ENCODE results near the gene HSD17B1.
"Not testable (repeated sequence)": the region's sequence is repeated elsewhere in the genome, so short reads cannot be mapped to it uniquely, and the experiment has no call there.

The HSD17B1 gene

DNA sequence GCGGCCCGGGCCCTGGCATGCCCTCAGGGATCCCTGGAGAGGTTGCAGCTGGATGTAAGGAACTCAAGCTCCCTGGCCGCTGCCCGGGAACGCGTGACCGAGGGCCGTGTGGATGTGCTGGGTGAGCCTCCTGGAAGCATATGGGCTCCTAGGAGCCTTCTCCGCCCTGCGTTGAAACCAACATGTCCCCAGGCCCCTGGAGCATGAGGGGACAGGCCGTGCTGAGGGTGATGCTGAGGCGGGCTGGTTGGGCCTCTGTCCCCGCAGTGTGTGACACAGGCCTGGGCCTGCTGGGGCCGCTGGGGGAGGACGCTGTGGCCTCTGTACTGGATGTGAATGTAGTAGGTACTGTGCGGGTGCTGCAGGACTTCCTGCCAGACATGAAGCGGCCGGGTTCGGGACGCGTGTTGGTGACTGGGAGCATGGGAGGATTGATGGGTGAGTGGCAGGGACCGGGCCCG is 5.7 kb upstream of the HSD17B1 start:
- no peak for DNase-seq (ENCODE audit: low read depth, low spot score)

DNA sequence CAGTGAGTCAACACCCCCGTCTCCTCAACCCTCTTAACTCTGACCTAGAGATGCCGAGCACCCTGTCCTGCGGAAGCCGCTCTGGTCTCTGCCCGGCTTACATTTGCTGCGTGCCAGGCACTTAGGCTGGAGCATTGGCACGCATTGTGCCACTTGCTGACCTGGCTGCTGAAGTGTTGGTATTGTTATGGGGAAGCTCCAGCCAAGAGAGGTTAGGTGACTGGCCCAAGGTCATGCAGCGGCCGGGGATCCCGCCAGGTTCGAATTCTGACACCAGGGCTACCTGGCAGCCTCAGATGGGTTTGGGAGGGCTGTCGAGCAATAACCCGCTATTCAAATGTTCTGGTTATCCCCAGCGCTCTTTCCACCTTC is 5.0 kb upstream of the HSD17B1 start:
- DNase-seq (ENCODE audit: low read depth, low spot score) = no peak

GRCh38 chr17:42548070-42548837 is 4.5 kb upstream of the HSD17B1 start:
- no peak for DNase-seq (ENCODE audit: low read depth, low spot score)

DNA sequence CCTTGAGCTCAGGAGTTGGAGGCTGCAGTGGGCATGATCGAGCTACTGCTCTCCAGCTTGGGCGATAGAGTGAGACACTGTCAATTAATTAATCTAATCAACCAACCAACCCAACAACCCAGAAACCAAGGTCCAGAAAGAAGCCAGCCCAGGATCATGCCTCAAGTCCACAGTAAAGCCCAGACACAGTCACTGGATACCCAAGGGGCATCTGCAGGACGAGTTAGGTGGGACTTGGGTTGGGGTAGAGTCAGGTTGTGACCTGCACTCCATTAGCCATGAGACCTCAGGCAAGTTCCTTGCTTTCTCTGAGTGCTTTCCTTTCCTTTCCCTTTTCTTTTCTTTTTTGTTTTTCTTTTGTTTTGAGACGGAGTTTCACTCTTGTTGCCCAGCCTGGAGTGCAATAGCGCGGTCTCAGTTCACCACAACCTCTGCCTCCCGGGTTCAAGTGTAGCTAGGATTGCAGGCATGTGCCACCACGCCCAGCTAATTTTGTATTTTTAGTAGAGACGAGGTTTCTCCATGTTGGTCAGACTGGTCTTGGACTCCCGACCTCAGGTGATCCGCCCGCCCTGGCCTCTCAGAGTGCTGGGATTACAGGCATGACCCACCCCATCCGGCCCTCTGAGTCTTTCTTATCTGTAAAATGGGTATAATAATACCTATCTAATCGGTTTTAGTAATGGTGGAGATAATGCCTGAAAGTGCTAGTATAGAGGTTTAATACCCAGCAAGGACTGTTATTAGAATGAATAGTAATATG is 3.5 kb upstream of the HSD17B1 start:
- DNase-seq (ENCODE audit: low read depth, low spot score) = no peak

- DNase-seq (ENCODE audit: low read depth, low spot score) = no peak
These were observed 567 bp downstream of the HSD17B1 start for GRCh38 chr17:42553161-42553818.

DNA sequence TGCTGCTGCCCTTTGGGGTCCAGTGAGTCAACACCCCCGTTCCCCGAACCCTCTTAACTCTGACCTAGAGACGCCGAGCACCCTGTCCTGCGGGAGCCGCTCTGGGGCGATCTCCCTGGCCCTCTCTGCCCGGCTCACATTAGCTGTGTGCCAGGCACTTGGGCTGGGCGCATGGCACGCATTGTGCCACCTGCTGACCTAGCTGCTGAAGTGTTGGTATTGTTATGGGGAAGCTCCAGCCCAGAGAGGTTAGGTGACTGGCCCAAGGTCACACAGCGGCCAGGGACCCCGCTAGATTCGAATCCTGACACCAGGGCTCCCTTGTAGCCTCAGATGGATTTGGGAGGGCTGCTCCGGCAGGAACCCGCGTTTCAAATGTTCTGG is 1.1 kb downstream of the HSD17B1 start:
- no peak for DNase-seq (ENCODE audit: low read depth, low spot score)

DNA sequence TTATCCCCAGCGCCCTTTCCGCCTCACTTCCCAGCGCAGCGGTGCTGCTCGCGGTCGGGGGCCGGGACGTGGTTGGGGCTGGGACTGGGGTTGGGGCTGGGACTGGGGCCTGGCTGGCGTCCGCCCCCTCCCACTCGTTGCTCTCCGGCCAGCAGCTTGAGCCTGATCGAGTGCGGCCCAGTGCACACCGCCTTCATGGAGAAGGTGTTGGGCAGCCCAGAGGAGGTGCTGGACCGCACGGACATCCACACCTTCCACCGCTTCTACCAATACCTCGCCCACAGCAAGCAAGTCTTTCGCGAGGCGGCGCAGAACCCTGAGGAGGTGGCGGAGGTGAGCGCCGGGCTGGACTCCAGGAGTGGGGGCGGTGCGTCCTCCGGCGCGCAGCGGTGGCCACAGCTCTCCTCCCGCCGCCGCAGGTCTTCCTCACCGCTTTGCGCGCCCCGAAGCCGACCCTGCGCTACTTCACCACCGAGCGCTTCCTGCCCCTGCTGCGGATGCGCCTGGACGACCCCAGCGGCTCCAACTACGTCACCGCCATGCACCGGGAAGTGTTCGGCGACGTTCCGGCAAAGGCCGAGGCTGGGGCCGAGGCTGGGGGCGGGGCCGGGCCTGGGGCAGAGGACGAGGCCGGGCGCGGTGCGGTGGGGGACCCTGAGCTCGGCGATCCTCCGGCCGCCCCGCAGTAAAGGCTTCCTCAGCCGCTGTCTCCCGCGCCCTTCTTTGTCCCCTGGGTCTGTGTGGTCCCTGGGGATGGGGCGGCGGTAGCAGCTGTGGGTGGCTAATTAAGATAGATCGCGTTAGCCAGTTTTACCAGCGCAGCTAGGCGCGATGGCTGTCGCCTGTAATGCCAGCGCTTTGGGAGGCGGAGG is 1.8 kb downstream of the HSD17B1 start:
- DNase-seq (ENCODE audit: low read depth, low spot score) = peak; percentile 63

DNA sequence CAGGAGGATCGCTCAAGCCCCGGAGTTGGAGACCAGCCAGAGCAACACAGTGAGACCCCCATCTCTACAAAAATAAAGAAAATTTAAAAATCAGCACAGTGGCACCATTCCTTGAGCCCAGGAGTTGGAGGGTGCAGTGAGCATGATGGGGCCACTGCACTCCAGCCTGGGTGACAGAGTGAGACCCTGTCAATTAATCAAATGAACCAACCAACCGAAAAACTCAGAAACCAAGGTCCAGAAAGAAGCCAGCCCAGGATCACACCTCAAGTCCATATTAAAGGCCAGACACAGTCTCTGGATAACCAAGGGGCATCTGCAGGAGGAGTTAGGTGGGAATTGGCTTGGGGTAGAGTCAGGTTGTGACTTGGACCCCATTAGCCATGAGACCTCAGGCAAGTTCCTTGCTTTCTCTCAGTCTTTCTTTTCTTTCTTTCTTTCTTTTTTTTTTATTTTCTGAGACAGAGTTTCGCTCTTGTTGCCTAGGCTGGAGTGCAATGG is 2.4 kb downstream of the HSD17B1 start:
- DNase-seq (ENCODE audit: low read depth, low spot score) = no peak

- not testable (repeated sequence) for DNase-seq (ENCODE audit: low read depth, low spot score)
These were observed 3.4 kb downstream of the HSD17B1 start for GRCh38 chr17:42555961-42556617.

- no peak for DNase-seq (ENCODE audit: low read depth, low spot score)
These were observed 6.4 kb downstream of the HSD17B1 start for GRCh38 chr17:42559075-42559474.

DNA sequence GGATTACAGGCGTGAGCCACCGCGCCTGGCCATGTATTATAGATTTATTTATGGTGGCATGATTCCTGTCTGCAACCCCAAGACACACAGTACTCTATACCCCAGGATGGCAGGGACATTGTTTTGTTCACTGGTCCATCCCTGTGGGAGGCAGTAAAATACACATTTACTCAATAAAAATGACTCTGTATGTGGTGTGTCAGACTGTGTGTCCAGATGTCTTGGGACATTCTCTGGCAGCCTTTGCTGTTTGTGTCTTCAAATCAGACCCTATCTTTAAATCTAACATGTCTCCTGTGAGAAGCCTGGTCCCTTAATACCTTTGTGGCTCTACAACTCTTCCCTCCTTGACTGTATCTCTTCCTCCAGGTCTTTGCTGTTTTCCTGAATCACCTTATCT is 7.5 kb downstream of the HSD17B1 start:
- DNase-seq (ENCODE audit: low read depth, low spot score) = no peak

DNA sequence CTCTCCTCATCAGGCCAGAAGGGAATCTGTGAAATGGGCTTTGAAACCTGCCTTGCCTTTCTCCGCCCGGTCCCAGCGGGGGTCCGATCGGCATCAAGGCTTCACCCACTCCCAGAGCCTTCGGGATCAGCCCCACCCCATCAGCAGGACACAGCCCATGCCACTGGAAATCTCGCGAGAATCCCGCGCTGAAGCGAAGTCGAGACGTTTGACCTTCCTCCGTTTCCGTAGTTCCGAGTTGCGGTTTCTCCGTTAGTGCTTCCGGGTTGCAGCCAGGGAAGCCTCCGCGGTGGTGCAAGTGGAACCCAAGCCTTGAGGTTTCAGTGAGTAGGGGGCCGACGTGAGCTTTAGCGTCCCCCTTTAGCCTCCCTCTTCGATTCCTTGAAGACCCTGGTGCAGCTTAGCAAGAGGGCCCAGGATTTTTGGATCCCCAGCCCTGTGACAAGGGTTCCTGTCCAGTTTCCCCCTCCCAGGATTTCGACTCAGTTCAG is 9.2 kb downstream of the HSD17B1 start, which contains the start of gene COASY:
Gene COASY, plus strand, starts transcription at position 252 of the 491 bp plus-strand sequence. CDS start 475 bp downstream, outside the sequence.
- DNase-seq (ENCODE audit: low read depth, low spot score) = peak; percentile 87

- DNase-seq (ENCODE audit: low read depth, low spot score) = no peak
These were observed 9.8 kb downstream of the HSD17B1 start for GRCh38 chr17:42562388-42563142.

GRCh38 chr17:42563143-42563509 is 10.4 kb downstream of the HSD17B1 start:
- DNase-seq (ENCODE audit: low read depth, low spot score) = no peak

- DNase-seq (ENCODE audit: low read depth, low spot score) = no peak
These were observed 10.8 kb downstream of the HSD17B1 start for GRCh38 chr17:42563543-42563942.

- DNase-seq (ENCODE audit: low read depth, low spot score) = no peak
These were observed 11.2 kb downstream of the HSD17B1 start for GRCh38 chr17:42563950-42564349.

- DNase-seq (ENCODE audit: low read depth, low spot score) = no peak
These were observed 12.2 kb downstream of the HSD17B1 start for GRCh38 chr17:42564815-42565522.

DNA sequence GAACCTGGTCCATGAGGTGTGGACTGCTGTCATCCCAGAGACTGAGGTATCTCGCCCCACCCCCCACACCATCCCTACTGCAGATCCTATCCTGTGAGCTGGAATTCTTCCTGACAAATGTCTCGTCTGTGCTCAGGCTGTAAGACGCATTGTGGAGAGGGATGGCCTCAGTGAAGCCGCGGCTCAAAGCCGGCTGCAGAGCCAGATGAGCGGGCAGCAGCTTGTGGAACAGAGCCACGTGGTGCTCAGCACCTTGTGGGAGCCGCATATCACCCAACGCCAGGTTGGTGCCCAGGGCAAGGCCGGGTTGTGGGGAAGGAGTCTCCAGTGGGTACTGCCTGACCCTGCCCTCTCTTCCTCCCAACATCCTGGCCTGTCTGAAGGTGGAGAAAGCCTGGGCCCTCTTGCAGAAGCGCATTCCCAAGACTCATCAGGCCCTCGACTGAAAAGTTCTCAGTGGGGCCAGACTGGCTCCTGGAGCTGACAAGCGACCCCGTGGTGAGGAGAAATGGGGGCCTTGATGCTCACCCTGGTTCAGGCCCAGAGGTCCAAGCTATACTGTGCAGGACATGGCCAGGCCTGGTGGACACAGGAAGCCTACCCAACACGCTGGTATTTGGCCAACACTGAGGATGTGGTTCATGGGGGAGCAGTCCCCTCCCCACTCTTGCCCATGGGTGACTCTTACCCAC is 12.9 kb downstream of the HSD17B1 start:
- DNase-seq (ENCODE audit: low read depth, low spot score) = no peak

Measured in brain pericyte (primary cell).